HFF-Myc (cell line): ENCODE measurements around the gene MEF2D.

Experiments
- DNase-seq: peaks from one replicate; pipeline ENCODE4 v3.0.0-alpha.2; 2011; ENCODE audit warnings: low read depth; ENCODE audit errors: extremely low read depth
- H3K4me3 ChIP-seq: replicated peaks from 2 replicates; pipeline ENCODE4 v1.5.1; 2011; ENCODE audit warnings: low read depth, mild to moderate bottlenecking, control low read depth, low read length
- CTCF ChIP-seq: IDR thresholded peaks from 2 replicates; pipeline ENCODE4 v1.5.1; 2012; ENCODE audit warnings: mild to moderate bottlenecking, low read depth, low read length, control low read depth; ENCODE audit errors: missing control alignments

The MEF2D gene

GRCh38 chr1:156452907-156453306 lies 47.7 kb downstream of the MEF2D start:
- DNase-seq: no peak
- TF ChIP-seq CTCF: no peak
- H3K4me3 ChIP-seq: no peak overlapping the region

DNA sequence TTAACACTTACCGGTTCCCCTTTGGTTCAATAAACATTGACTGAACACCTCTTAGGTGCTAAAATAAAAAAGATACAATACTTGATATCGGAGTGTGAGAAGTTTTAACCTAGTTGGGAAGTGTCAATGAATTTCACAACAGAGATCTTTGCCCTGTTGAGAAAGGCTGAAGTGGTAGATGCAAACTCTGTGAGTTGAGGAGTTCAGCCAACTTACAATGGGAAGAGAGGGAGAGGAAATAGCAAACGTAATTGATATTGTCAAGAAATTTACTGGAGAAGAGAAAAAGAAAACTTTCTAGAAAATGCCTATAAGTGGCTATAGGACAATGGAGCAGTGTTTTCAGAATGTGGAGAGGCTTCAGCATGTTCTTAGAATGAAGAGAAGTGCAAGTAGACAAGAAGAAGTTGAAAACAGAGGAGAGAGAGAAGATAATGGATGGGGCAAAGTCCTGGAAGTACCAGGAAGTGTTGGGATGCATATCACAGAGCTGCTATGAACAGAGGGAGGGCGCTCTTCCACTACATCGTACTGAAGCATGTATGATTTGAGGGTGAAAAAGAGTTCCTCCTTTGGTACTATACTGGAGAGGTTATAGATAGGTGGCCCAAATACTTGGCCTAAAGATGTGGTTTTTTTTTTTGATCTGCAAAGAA lies 48.9 kb downstream of the MEF2D start:
- TF ChIP-seq CTCF: no peak
- DNase-seq: no peak
- H3K4me3 ChIP-seq: no peak overlapping the region

DNA sequence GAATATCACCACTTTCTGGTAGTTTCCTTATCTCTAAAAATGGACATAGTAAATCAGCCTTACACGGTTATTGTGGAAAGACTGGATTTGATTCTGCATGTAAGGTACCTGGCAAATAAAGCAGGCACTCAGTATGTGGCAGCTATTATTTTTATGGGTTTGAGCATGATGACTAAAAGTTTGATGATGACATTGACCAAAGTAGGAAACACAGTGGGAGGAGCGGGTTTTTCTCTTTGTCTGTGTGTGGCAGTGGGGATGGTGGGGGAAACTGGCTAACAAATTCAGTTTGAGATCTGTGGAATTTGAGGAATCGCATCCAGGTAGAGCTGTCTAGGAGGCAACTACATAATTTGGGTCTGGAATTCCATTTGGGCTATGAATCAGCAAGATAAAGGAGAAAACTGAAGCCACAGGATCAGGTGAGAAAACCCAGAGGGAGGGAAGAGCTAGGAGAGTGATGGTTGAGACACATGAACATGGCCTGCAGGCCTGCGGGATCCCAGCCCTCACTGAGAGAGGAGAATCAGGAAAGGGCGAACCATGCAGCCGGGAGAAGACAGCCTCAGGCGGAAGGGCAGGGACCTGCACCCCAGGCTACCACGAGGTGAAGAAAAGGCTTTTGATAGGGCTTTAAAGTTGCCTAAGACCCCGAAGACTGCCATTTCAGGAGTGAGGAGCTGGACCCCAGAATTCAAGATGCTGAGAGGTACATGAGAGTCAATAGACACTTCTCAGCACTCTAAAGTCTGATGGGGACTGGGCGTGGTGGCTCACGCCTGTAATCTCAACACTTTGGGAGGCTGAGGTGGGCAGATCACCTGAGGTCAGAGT lies 52.2 kb downstream of the MEF2D start:
- no peak for TF ChIP-seq CTCF
- no peak for DNase-seq
- H3K4me3 ChIP-seq: no peak overlapping the region

GRCh38 chr1:156445789-156446263 lies 54.7 kb downstream of the MEF2D start:
- peak; percentile 96 for TF ChIP-seq CTCF
- peak; percentile 54 for DNase-seq
- no peak overlapping the region for H3K4me3 ChIP-seq

DNA sequence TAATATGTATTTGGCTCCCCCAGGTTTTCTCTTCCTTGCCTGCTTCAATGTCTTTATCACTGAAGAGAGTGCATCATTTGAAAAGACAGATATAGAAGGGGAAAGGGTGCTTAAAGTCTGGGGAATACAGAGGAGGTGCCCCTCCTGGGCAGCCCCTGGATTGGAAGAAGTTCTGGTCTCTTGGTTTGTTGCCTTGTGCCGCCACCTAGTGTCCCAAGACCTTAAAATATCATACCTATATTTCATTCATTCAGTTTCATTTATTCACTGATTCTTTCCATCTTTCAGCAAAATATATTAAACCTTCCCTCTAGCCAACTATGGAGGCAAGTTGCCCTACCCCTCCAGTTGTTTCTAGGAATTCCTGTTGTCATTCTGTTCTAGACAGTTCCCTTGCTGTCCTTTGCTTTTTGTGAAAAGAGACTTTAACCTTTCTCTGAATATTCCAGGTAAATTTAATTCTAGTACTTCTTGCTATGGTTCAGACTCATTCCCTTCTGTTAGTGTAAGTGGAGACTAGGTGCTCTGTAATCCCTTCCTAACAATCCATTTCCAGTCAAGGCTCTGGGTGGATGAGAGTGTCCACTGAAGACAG lies 56.1 kb downstream of the MEF2D start:
- DNase-seq: no peak
- H3K4me3 ChIP-seq: no peak overlapping the region
- peak; percentile 39 for TF ChIP-seq CTCF

DNA sequence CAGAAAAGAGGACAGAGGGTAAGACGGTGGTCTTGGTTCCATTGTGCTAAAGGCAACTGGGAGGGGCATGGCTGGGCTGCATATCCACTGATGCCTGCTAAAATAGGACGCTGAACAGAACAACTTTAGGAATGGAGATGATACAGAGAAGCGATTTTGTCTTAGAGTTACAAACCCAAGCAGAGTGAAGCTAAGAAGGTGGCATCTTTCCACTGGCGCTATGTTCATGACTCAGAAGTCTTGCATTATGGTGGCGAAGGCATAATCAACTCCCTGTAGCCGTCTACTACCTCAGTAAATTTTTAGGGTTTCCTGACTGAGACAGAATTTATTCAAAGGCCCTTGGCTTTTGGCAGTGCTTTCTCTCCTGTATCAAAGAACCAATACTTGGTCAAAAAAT lies 57.3 kb downstream of the MEF2D start:
- no peak for TF ChIP-seq CTCF

More for the DNA sequence above, 57.3 kb downstream of the MEF2D start:
- no peak overlapping the region for H3K4me3 ChIP-seq
- DNase-seq: no peak
